OCI-LY7 (cell line): ENCODE results near the gene IPO4. TPM values are rescaled to one million over a fixed set of nuclear protein-coding genes. Genes with fewer than 3 reads are reported as not detected.

Experiments
- BruUV-seq: library from RNA; stranded (reverse); fragments of 400-500 nt; replicated peaks from 2 replicates; lab custom pipeline; 2021; lab: Mats Ljungman, UMichigan
- CTCF ChIA-PET: fragments of 300-600 bp; sonication (Branson Sonifier 250); formaldehyde crosslinking; loops from one replicate; lab custom pipeline; 2022; ENCODE audit warnings: antibody characterized with exemption; ENCODE audit not compliant: unreplicated experiment; lab: Charles Lee
- POLR2A ChIA-PET: fragments of 300-600 bp; sonication (Branson Sonifier 250); formaldehyde crosslinking; loops from one replicate; lab custom pipeline; 2022; ENCODE audit warnings: antibody characterized with exemption; lab: Charles Lee
- DNase-seq: peaks from one replicate; pipeline ENCODE4 v3.0.0-alpha.2; 2015; ENCODE audit warnings: low spot score
- H2AFZ ChIP-seq: fragments of 200-600 bp; sonication (generic), shearing (Covaris generic); 2 replicates; pipeline ENCODE4 v1.6.1; 2014; ENCODE audit warnings: mild to moderate bottlenecking, antibody characterized with exemption, low read length, moderate library complexity
- H3K27ac ChIP-seq: fragments of 200-600 bp; sonication (generic); 2 replicates; pipeline ENCODE4 v1.5.1; 2014; ENCODE audit warnings: mixed run types, low read depth, mild to moderate bottlenecking, moderate library complexity, low read length, inconsistent platforms; ENCODE audit not compliant: poor library complexity, severe bottlenecking
- H3K36me3 ChIP-seq: fragments of 200-600 bp; sonication (generic); 2 replicates; pipeline ENCODE4 v1.6.1; 2014; ENCODE audit warnings: mild to moderate bottlenecking, antibody characterized with exemption, low read length, moderate library complexity, mixed read lengths; ENCODE audit not compliant: insufficient read depth
- H3K4me1 ChIP-seq: fragments of 200-600 bp; sonication (generic); 2 replicates; pipeline ENCODE4 v1.5.1; 2014; ENCODE audit warnings: mild to moderate bottlenecking, low read length; ENCODE audit not compliant: insufficient read depth, poor library complexity, severe bottlenecking
- H3K4me2 ChIP-seq: fragments of 200-600 bp; sonication (generic); 2 replicates; pipeline ENCODE4 v1.6.1; 2014; ENCODE audit warnings: mild to moderate bottlenecking, low read length
- H3K4me3 ChIP-seq: fragments of 200-600 bp; sonication (generic); 2 replicates; pipeline ENCODE4 v1.5.1; 2014; ENCODE audit warnings: mild to moderate bottlenecking, low read depth, low read length; ENCODE audit not compliant: poor library complexity, severe bottlenecking
- H3K79me2 ChIP-seq: fragments of 200-600 bp; sonication (generic); 2 replicates; pipeline ENCODE4 v1.6.1; 2016; ENCODE audit warnings: low read depth, mild to moderate bottlenecking, low read length, moderate library complexity, mixed read lengths; ENCODE audit not compliant: insufficient read depth
- H3K9me2 ChIP-seq: fragments of 200-600 bp; sonication (generic); 2 replicates; pipeline ENCODE4 v1.6.1; 2016; ENCODE audit warnings: mild to moderate bottlenecking, low read length, mixed read lengths; ENCODE audit not compliant: insufficient read depth
- H3K9me3 ChIP-seq: fragments of 200-600 bp; sonication (generic); 2 replicates; pipeline ENCODE4 v1.6.1; 2014; ENCODE audit warnings: mild to moderate bottlenecking, mixed run types, low read length, mixed read lengths
- H4K20me1 ChIP-seq: fragments of 200-600 bp; sonication (generic); 2 replicates; pipeline ENCODE4 v1.6.1; 2014; ENCODE audit warnings: mild to moderate bottlenecking, antibody characterized with exemption, low read length, moderate library complexity, mixed read lengths; ENCODE audit not compliant: insufficient read depth
- EZH2phosphoT487 ChIP-seq: fragments of 200-600 bp; sonication (generic); IDR thresholded peaks from 2 replicates; pipeline ENCODE4 v1.6.1; 2018; ENCODE audit warnings: low read depth, borderline replicate concordance, mild to moderate bottlenecking, mixed run types, antibody characterized with exemption, low read length, moderate library complexity, mixed read lengths
- intact Hi-C: fragments of 100-400 bp; cut with micrococcal nuclease; formaldehyde crosslinking; loops from one replicate; pipeline ENCODE4 v1.10.0; 2022; ENCODE audit not compliant: unreplicated experiment
- total RNA-seq, 2 experiments: library from RNA; depleted of rRNA in 1 of 2; stranded (reverse); fragments of >200 nt in 1 of 2; shearing (Covaris generic) in 1 of 2; gene quantifications; 2 replicates each; pipeline ENCODE4 v1.2.3, GENCODE V29; 2014 to 2022
- TF ChIP-seq, protein P1 (sequence below): fragments of 200-600 bp; sonication (generic); conservative IDR thresholded peaks from 2 replicates; pipeline ENCODE4 v1.5.1; 2014; ENCODE audit warnings: mild to moderate bottlenecking, antibody characterized with exemption, low read length, moderate library complexity, mixed read lengths

Gene IPO4
- total RNA-seq, 2 experiments from 2014 or later: 53.1 to 59.2 TPM

DNA sequence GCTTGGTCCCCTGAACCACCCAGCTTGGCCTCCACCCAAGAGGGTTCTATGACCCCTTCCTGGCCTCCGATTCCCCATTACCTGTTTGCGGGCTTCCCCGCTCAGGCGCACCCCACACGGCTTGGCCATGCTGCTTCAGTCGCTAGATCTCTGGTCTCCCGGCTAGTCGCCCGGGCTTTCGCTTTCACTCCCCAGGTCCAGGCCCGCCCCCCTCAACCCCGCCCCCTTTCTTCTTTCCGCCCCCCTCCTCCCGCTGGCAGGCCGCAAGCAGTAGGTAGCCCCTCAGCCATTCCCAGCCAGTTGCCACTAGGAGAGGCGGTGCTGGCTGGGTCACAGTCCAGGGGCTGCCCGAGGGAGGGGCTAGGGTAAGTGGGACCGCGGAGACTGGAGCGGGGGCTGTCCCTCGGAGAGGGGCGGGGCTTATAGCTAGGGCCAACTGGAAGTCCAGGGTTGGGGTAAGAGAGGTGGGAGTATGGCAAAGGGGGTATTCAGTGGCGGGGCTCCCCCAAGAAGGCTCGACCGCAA is 42.1 kb downstream of the IPO4 start, which contains the start of gene PSME2:
PSME2 (minus strand) TSS at position 158 of the 525 bp plus-strand sequence; CDS start at position 129, 29 bp downstream.
- intact Hi-C loops: loop anchor here (1.0 to 10.0 kb wide), 4 partner anchors 52 to 842 kb away; partner anchors contain the start of genes BCL2L2, CHMP4A, PCK2 and PPP1R3E
- peaks cover 25% of the 10 kb centered on the region for H3K4me1 ChIP-seq
- no TSS peak for BruUV-seq
- no peaks in the 10 kb centered on the region for H3K9me2 ChIP-seq
- TF ChIP-seq, protein P1, sequence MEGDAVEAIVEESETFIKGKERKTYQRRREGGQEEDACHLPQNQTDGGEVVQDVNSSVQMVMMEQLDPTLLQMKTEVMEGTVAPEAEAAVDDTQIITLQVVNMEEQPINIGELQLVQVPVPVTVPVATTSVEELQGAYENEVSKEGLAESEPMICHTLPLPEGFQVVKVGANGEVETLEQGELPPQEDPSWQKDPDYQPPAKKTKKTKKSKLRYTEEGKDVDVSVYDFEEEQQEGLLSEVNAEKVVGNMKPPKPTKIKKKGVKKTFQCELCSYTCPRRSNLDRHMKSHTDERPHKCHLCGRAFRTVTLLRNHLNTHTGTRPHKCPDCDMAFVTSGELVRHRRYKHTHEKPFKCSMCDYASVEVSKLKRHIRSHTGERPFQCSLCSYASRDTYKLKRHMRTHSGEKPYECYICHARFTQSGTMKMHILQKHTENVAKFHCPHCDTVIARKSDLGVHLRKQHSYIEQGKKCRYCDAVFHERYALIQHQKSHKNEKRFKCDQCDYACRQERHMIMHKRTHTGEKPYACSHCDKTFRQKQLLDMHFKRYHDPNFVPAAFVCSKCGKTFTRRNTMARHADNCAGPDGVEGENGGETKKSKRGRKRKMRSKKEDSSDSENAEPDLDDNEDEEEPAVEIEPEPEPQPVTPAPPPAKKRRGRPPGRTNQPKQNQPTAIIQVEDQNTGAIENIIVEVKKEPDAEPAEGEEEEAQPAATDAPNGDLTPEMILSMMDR: no peak
- no peak for TF ChIP-seq EZH2phosphoT487
- H3K9me3 ChIP-seq: no peaks in the 10 kb centered on the region
- peaks cover 19% of the 10 kb centered on the region; the same call in 1 of the 2 replicates for H3K79me2 ChIP-seq
- H3K4me3 ChIP-seq: peak within 1 kb of the TSS; percentile 94
- CTCF ChIA-PET: interaction anchor here (1.1 to 1.3 kb wide), 2 partner anchors 15 to 96 kb away, joined by 3 to 4 read pairs; partner anchors contain the start of genes IRF9 and TINF2
- POLR2A ChIA-PET: interaction anchor here (0.8 to 3.9 kb wide), 12 partner anchors 9 to 125 kb away, joined by 3 to 32 read pairs (median 6); partner anchors contain the start of genes DCAF11, IPO4, IRF9 and NRL
- H4K20me1 ChIP-seq: no peaks in the 10 kb centered on the region
- H3K27ac ChIP-seq: peak within 1 kb of the TSS; percentile 82
- H3K4me2 ChIP-seq: peak within 1 kb of the TSS; percentile 96
- peak; percentile 97 for DNase-seq
- peak within 1 kb of the TSS; percentile 76; the same call in 1 of the 2 replicates for H2AFZ ChIP-seq
- H3K36me3 ChIP-seq: peaks cover 51% of the 10 kb centered on the region

DNA sequence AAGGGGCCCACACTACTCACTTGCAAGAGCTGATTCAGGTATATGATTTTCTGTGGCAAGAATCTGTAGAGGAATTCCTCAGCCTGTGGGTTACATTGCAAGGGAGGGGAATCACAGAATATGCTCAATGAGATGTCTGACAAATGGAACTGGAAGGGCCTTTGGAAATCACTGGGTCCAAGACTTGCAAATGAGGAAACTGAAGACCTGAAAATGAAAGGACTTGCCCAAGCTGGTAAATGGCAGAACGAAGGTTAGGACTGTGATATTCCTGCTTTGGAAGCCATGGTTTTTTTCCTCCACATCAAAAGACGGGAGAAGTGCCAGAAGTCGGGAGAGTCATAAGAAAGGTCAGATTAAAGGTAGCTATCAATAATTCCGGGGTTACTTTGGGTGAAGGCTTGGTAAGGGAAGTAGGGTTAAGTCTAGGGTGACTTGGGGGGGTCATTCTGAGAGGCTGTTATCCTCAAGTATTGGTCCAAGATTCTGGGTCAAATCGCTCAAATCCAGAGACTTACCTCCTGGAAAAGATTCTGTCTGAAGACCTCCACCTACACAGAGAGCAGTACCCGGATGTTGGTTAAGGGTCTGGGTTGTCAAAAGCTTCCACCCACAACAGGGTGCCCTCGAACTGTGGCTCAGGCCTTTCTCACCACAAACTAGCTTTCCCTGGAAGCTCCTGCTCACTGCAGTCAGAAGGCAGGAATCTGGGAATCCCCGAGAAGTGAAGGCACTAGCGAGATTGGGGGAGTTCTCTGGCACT is 42.7 kb downstream of the IPO4 start:
- peak; percentile 52 for DNase-seq
- peak overlapping the region; percentile 48; the same call in 1 of the 2 replicates for H2AFZ ChIP-seq
- ChIA-PET POLR2A (interaction anchor here (1.4 to 3.9 kb wide), 8 partner anchors 9 to 97 kb away, joined by 4 to 32 read pairs (median 12); partner anchors contain the start of genes DCAF11, IRF9, NRL and PCK2), CTCF (interaction anchor here (0.7 to 1.3 kb wide), 3 partner anchors 15 to 97 kb away, joined by 3 to 4 read pairs (median 3); partner anchors contain the start of genes IRF9 and TINF2)
- no peaks in the 10 kb centered on the region for H3K9me3 ChIP-seq
- no peaks in the 10 kb centered on the region for H3K9me2 ChIP-seq
- TSS peak; percentile 63 for BruUV-seq
- peak overlapping the region; percentile 94 for H3K4me3 ChIP-seq
- no peaks in the 10 kb centered on the region for H4K20me1 ChIP-seq
- H3K36me3 ChIP-seq: peaks cover 44% of the 10 kb centered on the region
- peak overlapping the region; percentile 96 for H3K4me2 ChIP-seq
- peaks cover 20% of the 10 kb centered on the region; the same call in 1 of the 2 replicates for H3K79me2 ChIP-seq
- intact Hi-C loops: loop anchor here (1.0 to 10.0 kb wide), 4 partner anchors 52 to 841 kb away; partner anchors contain the start of genes BCL2L2, CHMP4A, PCK2 and PPP1R3E
- H3K27ac ChIP-seq: peak overlapping the region; percentile 82
- TF ChIP-seq, protein P1: no peak
- no peak for TF ChIP-seq EZH2phosphoT487
- H3K4me1 ChIP-seq: peaks cover 25% of the 10 kb centered on the region
